Loucy (cell line): ENCODE measurements around the gene TOP1.

ENCODE experiments used
- H2AFZ ChIP-seq: fragments of 200-600 bp; sonication (generic); 2 replicates; pipeline ENCODE4 v1.6.0; 2016; ENCODE audit warnings: antibody characterized with exemption, mild to moderate bottlenecking, low read length, moderate library complexity
- H3F3A ChIP-seq: fragments of 200-600 bp; 2 replicates; pipeline ENCODE4 v1.6.0; 2016; ENCODE audit warnings: antibody characterized with exemption, low read depth, mild to moderate bottlenecking
- H3K27me3 ChIP-seq: fragments of 200-600 bp; sonication (generic); 2 replicates; pipeline ENCODE4 v1.6.1; 2014; ENCODE audit warnings: low read length, mild to moderate bottlenecking; ENCODE audit not compliant: insufficient read depth, poor library complexity, severe bottlenecking
- H3K36me3 ChIP-seq: fragments of 200-600 bp; sonication (generic); 2 replicates; pipeline ENCODE4 v1.6.1; 2016; ENCODE audit warnings: low read length; ENCODE audit not compliant: insufficient read depth
- H3K4me1 ChIP-seq: fragments of 200-600 bp; sonication (generic); 2 replicates; pipeline ENCODE4 v1.5.1; 2014; ENCODE audit warnings: low read length, mild to moderate bottlenecking; ENCODE audit not compliant: insufficient read depth, poor library complexity, severe bottlenecking
- H3K4me2 ChIP-seq: fragments of 200-600 bp; sonication (generic); 2 replicates; pipeline ENCODE4 v1.6.0; 2014; ENCODE audit warnings: antibody characterized with exemption, low read length, low read depth, mild to moderate bottlenecking; ENCODE audit not compliant: poor library complexity, severe bottlenecking
- H3K4me3 ChIP-seq: fragments of 200-600 bp; sonication (generic); 2 replicates; pipeline ENCODE4 v1.5.1; 2014; ENCODE audit warnings: low read length, mild to moderate bottlenecking, mixed read lengths; ENCODE audit not compliant: poor library complexity, severe bottlenecking
- H3K79me2 ChIP-seq: fragments of 200-600 bp; sonication (generic); 2 replicates; pipeline ENCODE4 v1.6.1; 2014; ENCODE audit warnings: low read length; ENCODE audit not compliant: insufficient read depth
- H3K9ac ChIP-seq: fragments of 200-600 bp; sonication (generic); 2 replicates; pipeline ENCODE4 v1.6.0; 2014; ENCODE audit warnings: mild to moderate bottlenecking, low read depth, low read length, moderate library complexity; ENCODE audit not compliant: poor library complexity, severe bottlenecking
- H3K9me2 ChIP-seq: fragments of 200-600 bp; sonication (generic); replicated peaks from 2 replicates; pipeline ENCODE4 v1.6.1; 2016; ENCODE audit warnings: low read depth, low read length, mixed read lengths
- H3K9me3 ChIP-seq: fragments of 200-600 bp; sonication (generic); 2 replicates; pipeline ENCODE4 v1.6.1; 2014; ENCODE audit warnings: mild to moderate bottlenecking, antibody characterized with exemption, low read length, low read depth; ENCODE audit not compliant: insufficient read depth
- H4K20me1 ChIP-seq: fragments of 200-600 bp; sonication (generic); 2 replicates; pipeline ENCODE4 v1.6.0; 2014; ENCODE audit warnings: antibody characterized with exemption, low read length, mild to moderate bottlenecking; ENCODE audit not compliant: insufficient read depth, poor library complexity, severe bottlenecking
- EZH2phosphoT487 ChIP-seq: fragments of 200-600 bp; IDR thresholded peaks from 2 replicates; pipeline ENCODE4 v1.6.1; 2018; ENCODE audit warnings: antibody characterized with exemption, mild to moderate bottlenecking, moderate library complexity, borderline replicate concordance
- TF ChIP-seq, protein P1 (sequence below): fragments of 200-600 bp; sonication (generic); conservative IDR thresholded peaks from 2 replicates; pipeline ENCODE4 v1.5.1; 2014; ENCODE audit warnings: mild to moderate bottlenecking, antibody characterized with exemption, low read length

TOP1 gene

DNA sequence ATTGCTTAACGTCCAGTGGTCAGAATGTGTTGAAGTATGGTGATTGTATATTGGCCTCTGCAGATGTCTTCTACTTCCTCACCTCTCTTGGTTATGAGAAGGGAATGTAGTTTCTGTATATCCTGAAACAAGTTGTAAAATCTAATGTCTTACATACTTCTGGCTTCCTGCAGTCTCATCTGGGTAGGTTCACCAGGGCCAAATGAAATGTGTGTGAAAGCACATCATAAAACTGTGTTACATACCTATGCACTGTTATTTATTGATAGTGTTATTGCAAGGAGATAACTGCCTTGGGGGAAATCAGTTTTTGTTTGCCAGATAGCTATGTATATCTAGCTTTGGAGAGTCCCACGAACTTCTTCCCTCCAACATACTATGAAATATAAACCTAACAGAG, 73.0 kb downstream of the TOP1 start:
- Histone ChIP-seq H3K27me3 (no peaks in the 10 kb centered on the region), H3K4me2 (no peak overlapping the region), H2AFZ (no peak overlapping the region), H3K4me1 (no peaks in the 10 kb centered on the region), H3K9me3 (no peaks in the 10 kb centered on the region), H3F3A (no peaks in the 10 kb centered on the region), H3K9ac (no peak overlapping the region), H3K4me3 (no peak overlapping the region), H3K79me2 (no peaks in the 10 kb centered on the region), H3K9me2 (no peaks in the 10 kb centered on the region), H4K20me1 (no peaks in the 10 kb centered on the region), H3K36me3 (peaks cover 78% of the 10 kb centered on the region)
- TF ChIP-seq EZH2phosphoT487, result no peak
- TF ChIP-seq, protein P1, sequence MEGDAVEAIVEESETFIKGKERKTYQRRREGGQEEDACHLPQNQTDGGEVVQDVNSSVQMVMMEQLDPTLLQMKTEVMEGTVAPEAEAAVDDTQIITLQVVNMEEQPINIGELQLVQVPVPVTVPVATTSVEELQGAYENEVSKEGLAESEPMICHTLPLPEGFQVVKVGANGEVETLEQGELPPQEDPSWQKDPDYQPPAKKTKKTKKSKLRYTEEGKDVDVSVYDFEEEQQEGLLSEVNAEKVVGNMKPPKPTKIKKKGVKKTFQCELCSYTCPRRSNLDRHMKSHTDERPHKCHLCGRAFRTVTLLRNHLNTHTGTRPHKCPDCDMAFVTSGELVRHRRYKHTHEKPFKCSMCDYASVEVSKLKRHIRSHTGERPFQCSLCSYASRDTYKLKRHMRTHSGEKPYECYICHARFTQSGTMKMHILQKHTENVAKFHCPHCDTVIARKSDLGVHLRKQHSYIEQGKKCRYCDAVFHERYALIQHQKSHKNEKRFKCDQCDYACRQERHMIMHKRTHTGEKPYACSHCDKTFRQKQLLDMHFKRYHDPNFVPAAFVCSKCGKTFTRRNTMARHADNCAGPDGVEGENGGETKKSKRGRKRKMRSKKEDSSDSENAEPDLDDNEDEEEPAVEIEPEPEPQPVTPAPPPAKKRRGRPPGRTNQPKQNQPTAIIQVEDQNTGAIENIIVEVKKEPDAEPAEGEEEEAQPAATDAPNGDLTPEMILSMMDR, result no peak

DNA sequence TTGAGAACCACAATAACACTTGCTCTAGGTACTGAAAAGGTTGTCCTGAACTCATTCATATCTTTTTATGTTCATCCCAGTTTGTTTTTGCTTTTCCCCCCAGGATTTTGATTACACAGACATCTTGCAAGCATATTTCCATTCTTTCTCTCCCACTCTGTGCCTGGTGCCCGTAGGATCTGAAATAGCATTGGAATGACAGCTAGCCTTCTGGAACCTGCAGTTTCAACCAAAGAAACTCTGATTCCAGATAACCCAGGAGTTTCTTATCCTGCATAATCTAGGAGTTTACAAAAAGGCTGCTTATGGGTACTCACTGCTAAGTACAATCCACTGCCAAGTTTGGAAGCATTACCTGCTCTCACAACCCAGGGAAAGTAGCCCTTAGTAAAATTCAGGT, 79.9 kb downstream of the TOP1 start:
- H3K36me3 ChIP-seq, result peaks cover 67% of the 10 kb centered on the region
- H3K4me1 ChIP-seq, result no peaks in the 10 kb centered on the region
- H3K4me2 ChIP-seq, result no peak overlapping the region
- no peaks in the 10 kb centered on the region for H3K9me2 ChIP-seq
- no peaks in the 10 kb centered on the region for H4K20me1 ChIP-seq
- H3K9ac ChIP-seq, result no peak overlapping the region
- no peaks in the 10 kb centered on the region for H3K27me3 ChIP-seq
- H3K9me3 ChIP-seq, result no peaks in the 10 kb centered on the region
- no peak overlapping the region for H3K4me3 ChIP-seq
- no peaks in the 10 kb centered on the region for H3K79me2 ChIP-seq
- H3F3A ChIP-seq, result no peaks in the 10 kb centered on the region
- no peak overlapping the region for H2AFZ ChIP-seq
- TF ChIP-seq, protein P1, result no peak
- TF ChIP-seq EZH2phosphoT487, result no peak

DNA sequence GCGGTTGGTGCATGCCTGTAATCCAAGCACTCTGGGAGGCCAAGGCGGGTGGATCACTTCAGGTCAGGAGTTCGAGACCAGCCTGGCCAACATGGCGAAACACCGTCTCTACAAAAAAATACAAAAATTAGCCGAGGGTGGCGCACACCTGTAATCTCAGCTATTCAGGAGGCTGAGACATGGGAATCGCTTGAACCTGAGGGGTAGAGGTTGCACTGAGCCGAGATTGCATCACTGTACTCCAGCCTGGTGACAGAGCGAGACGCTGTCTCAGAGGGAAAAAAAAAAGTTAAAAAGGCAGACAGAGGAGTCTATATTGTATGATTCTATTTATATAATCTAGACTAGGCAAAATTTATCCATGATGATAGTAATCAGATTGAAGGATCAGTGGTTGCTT, 81.4 kb downstream of the TOP1 start:
- H3K27me3 ChIP-seq, result no peaks in the 10 kb centered on the region
- peaks cover 64% of the 10 kb centered on the region for H3K36me3 ChIP-seq
- no peaks in the 10 kb centered on the region for H3K9me3 ChIP-seq
- H3K9me2 ChIP-seq, result no peaks in the 10 kb centered on the region
- no peaks in the 10 kb centered on the region for H3K79me2 ChIP-seq
- H4K20me1 ChIP-seq, result no peaks in the 10 kb centered on the region
- no peak overlapping the region for H3K4me2 ChIP-seq
- no peak overlapping the region for H3K9ac ChIP-seq
- H3F3A ChIP-seq, result no peaks in the 10 kb centered on the region
- no peak overlapping the region for H3K4me3 ChIP-seq
- no peak overlapping the region for H2AFZ ChIP-seq
- TF ChIP-seq EZH2phosphoT487, result no peak
- TF ChIP-seq, protein P1, result no peak
- no peaks in the 10 kb centered on the region for H3K4me1 ChIP-seq
